ENCODE results near the gene TTC28. TPM values are rescaled to one million over a fixed set of nuclear protein-coding genes. Genes with fewer than 3 reads are reported as not detected.
A peak's percentile ranks its signal among the peaks of the same experiment; 100 is the strongest.

The TTC28 gene
- total RNA-seq, 1 donor from 2014 or later, result 48.5 TPM

DNA sequence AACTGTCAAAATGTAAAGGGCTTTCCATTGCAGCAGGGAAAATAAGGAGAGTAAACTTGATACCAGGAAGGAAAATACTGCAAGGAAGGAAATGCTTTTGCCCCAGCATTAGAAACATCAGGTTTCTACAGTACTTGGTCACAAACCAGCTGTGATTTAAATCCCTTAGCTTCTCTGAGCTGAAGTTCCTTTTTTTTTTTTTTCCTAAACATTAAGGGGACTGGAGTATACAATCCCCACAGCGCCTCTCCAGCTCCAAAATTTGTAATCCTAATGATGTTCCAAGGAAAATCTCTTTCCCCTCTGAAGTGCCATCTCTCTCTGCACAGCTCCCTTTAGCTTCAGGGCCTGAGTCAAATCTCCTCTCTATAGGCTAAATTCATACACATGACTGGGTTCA lies 540.1 kb downstream of the TTC28 start:
- DNase-seq, result peak; percentile 22

DNA sequence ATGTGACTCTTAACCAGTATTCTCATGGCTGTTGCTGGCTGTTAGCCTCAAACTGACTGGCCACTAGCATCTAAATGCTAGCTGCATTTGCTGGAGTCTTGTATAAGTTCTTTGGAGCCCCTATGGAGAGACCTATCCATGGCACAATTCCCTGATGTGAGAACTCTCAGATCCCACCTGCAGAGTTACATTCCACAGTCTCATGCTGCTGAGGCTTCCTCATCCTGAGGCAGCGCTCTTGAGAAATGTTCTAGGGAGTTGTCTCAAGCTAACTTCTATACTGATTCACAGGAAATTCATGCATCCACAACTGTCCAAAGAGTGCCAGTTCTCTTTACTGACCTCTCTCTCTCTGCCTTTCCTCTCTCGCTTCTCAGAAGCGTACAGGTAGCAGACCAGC lies 542.6 kb downstream of the TTC28 start:
- DNase-seq, result no peak

DNA sequence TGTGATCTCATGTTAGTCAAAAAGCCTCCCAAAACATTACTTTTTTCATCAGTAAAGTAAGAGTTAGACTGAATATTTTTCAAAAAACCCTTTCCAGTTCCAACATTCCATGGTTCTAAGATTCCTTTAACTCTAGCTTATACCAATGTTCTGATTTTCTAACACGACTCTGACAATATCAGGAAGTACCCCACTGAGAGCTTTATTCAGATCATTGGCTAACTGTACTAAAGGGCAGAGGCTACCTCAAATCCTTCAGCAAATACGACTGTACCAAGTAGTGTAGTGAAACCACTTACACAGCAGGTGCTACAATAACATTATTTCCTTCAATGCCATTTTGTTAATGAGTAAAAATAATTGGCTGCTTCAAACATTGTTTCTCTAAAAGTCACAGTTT lies 547.2 kb downstream of the TTC28 start:
- DNase-seq, result no peak

DNA sequence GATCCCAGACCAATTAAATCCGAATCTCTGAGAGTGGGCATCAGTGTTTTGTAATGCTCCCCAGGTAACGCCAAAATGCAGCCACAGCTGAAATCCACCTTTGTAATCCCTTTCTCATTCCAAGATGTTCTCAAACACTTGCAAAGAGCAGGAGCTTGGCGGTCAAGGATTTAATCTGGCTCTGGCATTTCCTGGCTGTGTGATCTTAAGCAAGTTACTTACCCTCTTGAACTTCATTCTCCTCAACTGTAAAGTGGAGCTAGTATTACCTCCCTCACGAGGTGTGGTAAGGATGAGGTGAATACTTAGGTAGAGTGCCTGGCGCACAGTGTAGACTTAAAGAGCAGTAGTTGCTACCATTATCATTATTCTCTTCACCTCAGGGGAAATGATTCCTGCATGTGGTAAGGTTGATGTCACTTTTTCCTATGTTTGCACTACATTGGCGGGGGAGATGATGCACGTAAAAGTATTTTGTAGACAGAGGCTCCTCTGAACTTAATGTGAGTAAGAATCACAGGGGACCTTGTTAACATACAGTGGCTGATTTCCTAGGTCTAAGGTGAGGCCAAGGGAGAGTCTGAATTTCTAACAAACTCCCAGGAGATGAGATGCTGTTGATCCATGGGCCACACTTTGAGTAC lies 550.2 kb downstream of the TTC28 start:
- no peak for DNase-seq

DNA sequence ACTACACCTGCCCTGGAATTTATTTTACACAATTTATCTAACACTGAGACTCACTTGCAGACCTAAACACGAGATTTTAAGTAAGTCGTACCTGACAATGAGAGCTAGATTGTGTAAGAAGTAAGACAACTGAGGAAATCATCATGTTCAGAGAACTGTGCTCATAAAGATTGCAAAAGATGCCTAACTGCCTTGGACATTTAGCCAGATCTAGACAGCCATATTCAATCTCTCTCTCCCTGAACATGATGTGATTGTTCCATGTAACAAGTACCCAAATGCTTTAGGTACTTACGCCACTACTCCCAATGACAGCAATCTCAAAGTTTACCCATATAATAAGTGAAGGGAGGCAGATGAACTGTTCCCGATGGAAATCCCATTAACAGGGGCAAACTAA lies 550.8 kb downstream of the TTC28 start:
- no peak for DNase-seq

DNA sequence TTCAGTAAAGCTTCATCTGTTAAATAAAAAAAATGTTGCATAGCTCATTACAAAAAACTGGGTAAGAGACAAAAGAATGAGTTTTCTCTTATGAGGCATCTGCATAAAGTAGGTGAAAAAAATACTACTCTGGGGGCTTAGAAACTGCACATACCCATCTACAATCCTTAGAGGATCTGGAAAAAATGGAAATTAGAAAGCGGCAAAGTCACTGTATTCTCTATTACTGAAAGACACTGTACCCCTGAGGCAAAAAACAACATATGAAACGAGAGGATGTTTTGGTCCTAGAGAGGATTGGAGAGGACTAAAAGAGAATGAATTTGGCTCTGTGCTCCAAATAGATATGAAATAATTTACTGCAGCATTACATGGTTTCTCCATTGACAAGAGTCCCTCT lies 553.8 kb downstream of the TTC28 start:
- no peak for DNase-seq

DNA sequence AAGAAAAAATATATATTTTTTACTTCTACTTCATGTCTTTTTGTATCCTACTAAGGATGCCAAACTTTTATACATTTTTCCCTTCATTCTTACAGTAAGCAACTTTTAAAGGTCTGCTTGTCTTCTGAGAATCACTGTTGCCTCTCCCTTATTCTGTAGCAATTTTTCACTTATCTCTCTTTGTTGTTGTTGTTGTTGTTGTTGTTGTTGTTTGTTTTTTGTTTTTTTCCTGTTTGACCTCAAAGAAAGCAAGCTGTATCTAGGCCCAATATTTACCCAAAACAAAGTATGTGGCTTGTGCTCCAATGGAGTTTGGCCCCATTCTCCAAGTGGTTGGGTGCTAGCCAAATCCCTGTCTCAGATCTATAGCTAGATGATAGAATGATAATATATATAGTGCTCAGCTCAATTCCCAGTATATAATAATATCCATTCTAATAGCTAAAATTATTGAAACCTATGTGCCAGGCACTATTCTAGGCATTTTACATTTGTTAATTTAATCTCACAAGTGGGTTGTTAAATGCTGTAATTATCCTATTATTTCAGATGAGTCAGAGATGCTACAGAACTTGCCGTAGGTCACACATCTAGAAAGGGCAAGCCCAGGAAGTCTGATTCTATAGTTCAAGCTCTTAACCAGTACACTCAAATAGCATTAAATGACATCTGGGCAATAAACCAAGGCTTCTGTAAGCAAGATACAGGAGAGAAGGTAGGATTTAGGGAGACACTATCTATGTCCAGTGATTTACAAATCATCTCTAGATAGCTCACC lies 555.5 kb downstream of the TTC28 start:
- DNase-seq, result no peak

DNA sequence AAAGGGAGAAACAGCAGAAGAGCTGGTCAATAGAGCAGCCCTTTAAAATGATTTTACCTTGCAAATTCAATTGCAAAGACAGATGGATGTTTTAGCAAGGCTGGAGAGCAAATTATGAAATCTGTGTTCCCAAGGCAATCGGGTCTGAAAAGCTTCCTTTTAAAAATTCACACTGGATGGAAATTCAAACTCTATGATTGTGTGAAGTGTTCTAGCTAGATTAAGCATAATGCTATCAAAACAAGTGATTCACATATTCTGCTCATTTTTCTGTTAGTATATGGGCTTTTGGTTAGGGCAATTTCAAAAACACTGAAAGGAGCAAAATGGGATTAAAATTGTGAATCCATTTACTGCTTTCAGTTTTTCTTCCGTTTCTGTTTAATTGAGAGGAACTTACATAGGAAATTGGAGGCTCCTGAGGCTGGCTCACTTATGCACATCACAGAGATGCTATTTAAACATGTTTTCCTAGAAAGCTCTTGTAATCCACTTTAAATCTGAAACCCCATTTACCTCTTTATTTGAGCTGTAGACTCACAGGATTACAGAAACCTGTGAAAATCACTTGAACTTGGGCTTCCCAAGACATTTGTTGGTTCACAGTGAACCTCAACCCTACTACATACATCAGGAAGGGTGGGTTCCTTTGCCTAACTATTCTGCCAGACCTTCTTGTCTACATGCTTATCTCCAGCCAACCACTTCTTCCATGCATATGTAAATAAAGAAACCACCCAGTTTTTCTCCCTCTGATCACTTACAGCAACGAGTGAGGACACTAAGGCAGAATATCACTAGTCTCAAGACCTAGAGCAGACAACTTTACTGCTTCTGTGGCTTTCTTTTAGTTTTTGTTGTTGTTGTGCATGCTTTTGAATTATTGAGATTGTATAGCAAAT lies 558.7 kb downstream of the TTC28 start:
- DNase-seq, result no peak

DNA sequence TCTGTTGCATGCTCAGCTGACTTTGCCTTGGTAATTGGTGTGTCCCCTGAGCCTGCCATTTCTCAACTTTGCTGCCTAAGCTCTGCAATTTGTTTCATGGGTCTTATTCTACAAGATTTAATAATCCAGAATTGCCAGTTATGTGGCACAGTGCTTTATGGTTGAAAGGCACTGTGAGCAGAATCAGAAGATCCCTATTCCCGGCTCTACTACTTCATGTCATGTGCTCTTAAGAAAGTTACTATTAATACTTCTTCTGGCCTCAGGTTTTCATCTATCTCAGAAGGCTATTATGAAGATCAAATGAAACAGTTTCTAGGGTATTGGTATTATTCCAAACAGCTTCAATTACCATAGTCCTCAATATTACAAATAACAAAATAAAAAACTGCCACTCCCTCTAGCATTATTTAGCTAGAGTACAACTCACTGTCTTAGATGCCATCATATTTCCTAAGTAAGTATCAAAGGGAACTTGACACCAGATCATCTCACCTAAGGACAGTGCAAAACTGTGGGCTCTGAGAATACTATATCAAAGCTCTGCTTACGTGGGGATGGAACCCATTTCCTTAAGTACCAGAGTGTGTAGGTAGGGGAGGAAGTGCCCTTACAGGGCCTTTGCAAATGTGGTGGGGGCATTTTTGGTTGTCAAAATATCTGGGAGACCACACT lies 560.5 kb downstream of the TTC28 start:
- no peak for DNase-seq

DNA sequence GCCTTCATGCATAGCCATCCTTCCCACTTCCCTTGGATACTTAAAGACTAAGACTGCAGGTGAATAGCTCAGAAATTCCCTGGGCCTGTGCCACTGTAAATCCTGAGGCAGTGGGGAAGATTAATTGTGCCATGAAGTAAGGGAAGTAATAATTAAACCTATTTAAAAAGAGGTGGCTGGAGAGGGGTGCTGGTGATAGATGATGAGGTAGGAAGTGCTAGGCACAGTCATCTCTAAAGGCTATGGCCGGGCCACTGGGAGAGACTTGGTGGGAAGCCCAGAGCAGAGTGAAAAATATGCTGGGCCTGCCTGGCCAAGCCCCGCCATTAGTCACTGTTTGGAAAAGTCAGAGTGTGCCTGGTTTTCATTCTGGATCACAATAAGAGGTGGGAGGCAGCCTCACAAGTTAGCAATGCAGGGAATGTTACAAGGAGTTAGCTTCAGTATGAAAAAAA lies 563.4 kb downstream of the TTC28 start:
- DNase-seq, result peak; percentile 61

DNA sequence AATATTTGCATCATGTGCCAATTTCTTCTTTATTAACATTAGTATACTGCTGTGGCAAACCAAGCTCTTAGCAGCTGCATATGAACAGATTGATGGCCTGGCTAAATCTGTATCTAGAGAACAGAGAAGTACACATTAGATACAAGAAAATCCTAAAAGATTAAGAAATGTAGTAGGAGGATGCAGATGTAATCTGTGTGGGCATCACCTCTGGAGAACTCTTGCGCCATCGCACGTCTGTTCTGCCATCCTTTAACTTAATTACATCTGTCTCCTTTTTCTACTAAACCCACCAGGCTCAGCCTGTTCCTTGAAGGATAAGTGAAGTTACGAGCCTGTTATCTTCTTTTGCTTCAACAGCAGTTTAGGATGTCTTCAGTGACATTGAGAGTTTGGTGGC lies 564.2 kb downstream of the TTC28 start:
- no peak for DNase-seq

DNA sequence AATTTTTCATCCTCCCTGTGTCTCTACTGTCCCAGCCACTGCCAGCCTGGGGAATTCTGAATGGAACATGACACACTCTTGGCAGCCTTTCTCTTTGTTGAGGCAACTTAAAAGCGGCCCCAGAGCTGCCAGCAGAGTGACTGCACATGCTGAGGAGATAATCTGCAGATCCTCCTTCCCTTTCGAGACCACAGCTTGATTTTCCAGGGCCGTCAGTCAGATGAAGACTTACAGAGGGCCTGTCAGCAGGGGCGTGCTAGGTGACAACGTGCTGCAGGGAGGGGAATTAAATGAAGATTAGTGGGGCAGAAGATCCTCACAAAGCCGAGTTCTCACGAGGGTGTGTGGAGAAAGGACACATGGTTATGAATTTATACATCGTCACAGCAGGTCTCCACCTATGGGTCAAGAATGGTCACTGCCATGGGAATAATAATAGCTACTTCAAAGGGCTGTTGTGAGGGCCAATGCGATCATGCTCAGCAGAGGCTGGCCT lies 567.0 kb downstream of the TTC28 start:
- peak; percentile 81 for DNase-seq

DNA sequence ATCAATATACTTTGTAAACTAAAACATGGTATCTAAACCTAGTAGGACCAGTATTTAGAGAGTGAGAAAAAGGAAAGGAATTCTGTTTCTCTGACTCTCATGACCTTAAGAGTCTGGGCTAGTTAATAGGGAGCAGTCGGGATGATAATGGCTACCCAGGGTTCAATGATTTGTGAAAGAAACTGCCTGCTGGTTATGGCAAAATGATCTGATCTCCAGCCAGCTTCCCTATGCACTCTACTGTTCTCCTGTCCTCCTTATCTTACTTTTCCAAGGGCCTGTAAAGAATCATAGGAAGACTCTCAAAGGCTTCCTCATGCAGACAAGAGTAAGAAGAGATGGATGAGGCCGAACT lies 567.5 kb downstream of the TTC28 start:
- DNase-seq, result no peak

DNA sequence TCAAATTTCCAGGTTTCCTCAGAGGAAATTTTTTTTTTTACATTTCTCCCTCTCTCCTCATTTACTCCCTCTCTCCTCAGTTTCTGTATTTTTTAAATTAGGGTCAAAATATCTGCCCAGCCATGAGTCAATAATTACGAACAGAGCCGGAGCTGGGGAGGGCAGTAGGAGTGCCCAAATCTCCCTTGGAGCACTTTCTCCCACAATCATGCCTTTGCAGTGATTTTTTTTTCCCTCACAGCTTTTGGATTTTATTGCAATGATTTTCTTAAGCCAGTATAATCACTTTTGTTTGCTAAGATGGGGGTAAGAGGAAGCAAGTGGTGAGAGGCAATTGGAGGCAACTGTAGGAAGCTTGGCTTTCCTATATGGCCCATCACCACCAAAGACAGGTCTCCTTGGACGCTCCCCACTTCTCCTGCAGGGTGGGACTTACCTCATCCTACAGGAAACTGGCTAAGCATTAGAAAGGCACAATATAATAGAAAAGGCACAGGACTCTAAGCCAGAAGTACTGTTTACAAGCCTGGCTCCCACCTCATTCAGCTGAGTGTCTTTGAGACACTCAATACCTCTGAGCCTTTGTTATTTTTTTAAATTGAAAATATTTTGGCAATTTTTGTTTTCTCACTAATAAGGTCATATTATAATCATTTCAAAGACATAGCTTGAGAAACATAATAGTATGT lies 568.0 kb downstream of the TTC28 start:
- no peak for DNase-seq

DNA sequence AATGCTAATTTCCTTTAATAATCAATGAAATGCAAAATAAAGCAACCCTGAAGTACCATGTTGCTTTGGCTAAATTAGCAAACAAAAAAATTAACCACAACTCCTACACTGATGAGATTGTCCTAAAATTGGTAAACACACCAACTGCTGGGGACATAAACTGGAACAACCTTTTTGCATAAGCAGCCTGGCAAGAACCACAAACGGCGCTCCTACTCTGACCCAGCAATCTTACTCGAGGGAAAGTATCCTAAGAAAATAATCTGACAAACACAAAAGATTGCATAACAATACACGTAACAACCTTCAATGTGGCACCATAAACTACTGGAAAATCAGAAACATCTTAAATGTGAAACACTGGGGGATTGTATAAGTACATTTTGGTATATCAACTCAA lies 570.8 kb downstream of the TTC28 start:
- DNase-seq, result no peak

DNA sequence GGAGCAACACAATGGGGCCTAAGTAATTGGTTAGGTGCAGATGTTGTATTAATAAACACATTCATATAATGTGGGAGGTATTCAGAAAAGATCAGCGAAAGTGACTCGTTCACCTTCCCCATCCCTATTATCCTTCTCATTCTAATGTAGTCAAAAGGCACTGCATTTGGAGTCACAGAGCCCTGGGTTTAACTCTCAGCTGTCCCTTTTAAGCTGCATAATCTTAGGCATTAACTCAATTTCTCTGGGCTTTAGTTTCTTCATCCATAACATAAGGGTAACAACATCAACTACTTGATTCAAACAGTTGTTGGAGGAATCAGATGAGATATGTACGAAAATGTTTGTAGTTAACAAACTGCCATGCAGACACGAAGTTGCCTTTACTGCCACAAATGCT lies 573.0 kb downstream of the TTC28 start:
- DNase-seq, result peak; percentile 88

DNA sequence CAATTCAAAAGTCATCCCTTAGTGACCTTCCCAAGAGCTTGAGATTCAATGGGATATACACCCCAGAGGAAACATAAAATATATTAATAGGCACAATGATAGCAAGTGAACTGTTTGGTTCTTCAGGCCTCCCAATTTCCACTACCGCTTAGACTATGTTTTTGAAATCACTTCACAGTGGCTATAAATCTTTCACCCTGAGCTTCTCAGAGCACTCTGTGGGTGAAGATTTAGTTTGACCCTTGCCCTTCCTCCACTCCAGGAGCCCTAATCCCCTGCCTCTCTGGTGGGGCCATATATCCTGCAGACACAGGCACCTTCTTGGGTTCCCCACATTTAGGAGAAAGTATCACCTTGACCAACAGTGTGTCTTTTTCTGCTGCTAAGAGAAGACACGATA lies 573.7 kb downstream of the TTC28 start:
- DNase-seq, result no peak

DNA sequence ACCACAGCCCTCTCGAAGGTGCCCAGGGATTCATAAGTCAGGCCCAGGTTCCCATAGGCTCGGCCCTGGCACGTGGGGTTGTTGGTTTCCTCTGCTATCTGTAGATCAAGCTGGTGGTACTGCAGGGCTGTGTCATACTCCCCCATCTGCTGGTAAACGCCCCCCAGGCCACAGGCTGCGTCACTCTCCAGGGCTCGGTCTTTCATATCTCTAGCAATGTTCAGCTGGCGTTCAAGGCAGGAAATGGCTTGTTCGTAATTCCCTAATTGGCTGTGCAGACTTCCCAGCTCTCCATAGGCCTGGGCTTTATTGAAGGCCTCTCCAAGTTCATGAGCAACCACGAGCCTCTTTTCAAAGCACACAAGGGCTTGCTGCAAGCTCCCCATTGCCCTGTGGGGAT lies 574.2 kb downstream of the TTC28 start:
- peak; percentile 58 for DNase-seq

DNA sequence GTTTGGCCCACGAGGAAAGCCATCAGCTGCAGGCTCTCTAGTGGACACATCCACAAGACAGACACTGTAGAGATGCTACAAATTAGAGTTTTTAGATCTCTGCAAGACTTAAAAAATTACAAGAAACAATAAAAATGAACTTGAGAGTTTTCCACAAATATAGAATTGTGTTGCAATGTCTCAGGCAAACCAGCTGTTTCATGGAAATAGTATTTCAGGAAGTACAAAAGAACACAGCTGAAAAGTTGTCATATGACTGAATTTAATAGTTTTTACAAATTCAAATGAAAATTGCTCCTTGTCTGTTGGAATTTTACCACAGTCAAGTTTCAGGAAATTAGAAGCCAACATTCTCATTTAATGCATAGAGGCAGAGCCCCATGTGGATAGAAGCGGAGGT lies 576.0 kb downstream of the TTC28 start:
- no peak for DNase-seq

DNA sequence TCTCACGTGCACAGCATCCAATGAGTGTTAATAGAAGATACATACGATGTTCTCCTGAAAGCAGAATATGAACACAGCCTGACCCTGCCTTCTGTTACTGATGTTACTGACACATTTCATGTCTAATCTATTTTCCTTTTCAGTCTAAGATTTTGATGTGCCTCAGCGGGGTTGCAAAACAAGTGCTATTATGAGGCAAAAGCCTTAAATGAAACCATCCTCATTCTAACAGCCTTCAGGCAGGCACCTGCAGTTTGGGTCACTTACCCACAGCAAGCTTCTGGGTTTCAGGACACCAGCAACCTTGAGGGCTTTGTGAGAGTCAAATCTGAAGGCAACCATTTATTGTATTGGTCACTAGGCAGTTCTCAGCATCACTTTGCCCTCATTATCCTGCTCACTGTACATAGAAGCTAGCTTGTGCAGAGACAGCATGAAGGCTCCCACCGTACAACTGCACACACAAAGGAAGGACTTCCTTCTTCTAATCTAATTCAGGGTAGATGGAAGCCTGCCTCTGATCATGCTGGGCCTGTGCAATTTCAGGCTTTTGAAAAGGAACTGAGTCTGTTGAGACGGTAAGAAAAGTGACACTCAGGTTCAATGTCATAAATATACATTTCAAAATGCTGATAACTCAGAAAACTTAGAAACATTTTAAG lies 577.4 kb downstream of the TTC28 start:
- no peak for DNase-seq

DNA sequence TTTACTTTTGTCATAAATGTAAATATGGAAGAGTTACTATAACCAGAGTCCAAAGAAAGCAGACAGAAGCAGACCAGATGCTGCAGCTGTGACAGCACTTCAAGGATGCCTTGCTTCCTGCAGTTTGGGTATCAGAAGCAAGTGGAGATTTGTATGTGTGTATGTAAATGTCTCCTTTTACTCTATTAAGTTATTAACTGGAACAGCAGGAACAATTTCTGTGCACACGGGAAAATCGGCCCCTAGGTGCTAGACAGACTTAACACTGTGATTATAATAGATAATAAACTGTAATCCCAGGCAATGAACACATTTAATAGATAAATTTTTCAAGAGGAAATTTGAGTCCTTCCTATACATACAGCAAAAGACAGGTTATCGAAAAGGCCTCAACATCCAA lies 582.0 kb downstream of the TTC28 start:
- DNase-seq, result peak; percentile 44

Measured in tongue (tissue), 2 donors.